ENCODE data around the gene CNBP. TPM values are rescaled to one million over a fixed set of nuclear protein-coding genes. Genes with fewer than 3 reads are reported as not detected.

Gene CNBP
- total RNA-seq, 4 donors from 2014 or later, result 191 to 261 (median 231) TPM

DNA sequence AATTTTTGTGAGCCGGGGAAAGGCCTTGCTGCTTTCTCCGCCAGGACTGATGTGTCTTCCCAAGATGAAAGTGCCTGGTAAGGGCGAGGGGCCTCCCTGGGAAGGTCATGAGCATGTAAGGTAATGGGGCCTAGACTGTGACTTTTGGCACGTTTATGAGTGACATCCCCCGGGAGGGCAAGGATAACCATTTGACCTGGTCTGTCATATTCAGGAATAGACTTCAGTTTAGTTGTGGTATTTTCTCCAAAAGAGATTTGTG, 631 bp upstream of the CNBP start:
- TF ChIP-seq, protein P1, sequence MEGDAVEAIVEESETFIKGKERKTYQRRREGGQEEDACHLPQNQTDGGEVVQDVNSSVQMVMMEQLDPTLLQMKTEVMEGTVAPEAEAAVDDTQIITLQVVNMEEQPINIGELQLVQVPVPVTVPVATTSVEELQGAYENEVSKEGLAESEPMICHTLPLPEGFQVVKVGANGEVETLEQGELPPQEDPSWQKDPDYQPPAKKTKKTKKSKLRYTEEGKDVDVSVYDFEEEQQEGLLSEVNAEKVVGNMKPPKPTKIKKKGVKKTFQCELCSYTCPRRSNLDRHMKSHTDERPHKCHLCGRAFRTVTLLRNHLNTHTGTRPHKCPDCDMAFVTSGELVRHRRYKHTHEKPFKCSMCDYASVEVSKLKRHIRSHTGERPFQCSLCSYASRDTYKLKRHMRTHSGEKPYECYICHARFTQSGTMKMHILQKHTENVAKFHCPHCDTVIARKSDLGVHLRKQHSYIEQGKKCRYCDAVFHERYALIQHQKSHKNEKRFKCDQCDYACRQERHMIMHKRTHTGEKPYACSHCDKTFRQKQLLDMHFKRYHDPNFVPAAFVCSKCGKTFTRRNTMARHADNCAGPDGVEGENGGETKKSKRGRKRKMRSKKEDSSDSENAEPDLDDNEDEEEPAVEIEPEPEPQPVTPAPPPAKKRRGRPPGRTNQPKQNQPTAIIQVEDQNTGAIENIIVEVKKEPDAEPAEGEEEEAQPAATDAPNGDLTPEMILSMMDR (IDR thresholded peaks at IDR 0.05), result no peak
- no peak for TF ChIP-seq POLR2A (IDR thresholded peaks at IDR 0.05)
- Histone ChIP-seq H3K27ac (peak overlapping the region; percentile 97 to 98 (median 98)), H3K4me3 (peak overlapping the region; percentile 71 to 94 (median 84)), H3K9me3 (no peaks in the 10 kb centered on the region), H3K36me3 (no peaks in the 10 kb centered on the region), H3K4me1 (peaks cover 0 to 31% (median 20%) of the 10 kb centered on the region in 4 donors), H3K27me3 (no peaks in the 10 kb centered on the region)
- no peak for DNase-seq

GRCh38 chr3:129182390-129183185, 1.1 kb downstream of the CNBP start:
- TF ChIP-seq POLR2A (IDR thresholded peaks at IDR 0.05), result no peak
- TF ChIP-seq, protein P1 (IDR thresholded peaks at IDR 0.05), result no peak
- no peak for DNase-seq
- no peaks in the 10 kb centered on the region for H3K9me3 ChIP-seq

GRCh38 chr3:129181819-129182218, 1.9 kb downstream of the CNBP start:
- peak overlapping the region; percentile 71 to 94 (median 84) for H3K4me3 ChIP-seq
- peaks cover 4 to 56% (median 28%) of the 10 kb centered on the region in 4 donors for H3K4me1 ChIP-seq
- H3K27me3 ChIP-seq, result no peaks in the 10 kb centered on the region
- H3K9me3 ChIP-seq, result no peaks in the 10 kb centered on the region
- TF ChIP-seq, protein P1 (IDR thresholded peaks at IDR 0.05), result no peak
- no peak for TF ChIP-seq POLR2A (IDR thresholded peaks at IDR 0.05)
- H3K36me3 ChIP-seq, result peaks cover 0 to 16% (median 0%) of the 10 kb centered on the region in 3 donors
- no peak for DNase-seq
- peak overlapping the region; percentile 97 to 98 (median 98) for H3K27ac ChIP-seq

More at GRCh38 chr3:129182390-129183185, 1.1 kb downstream of the CNBP start:
- peaks cover 0 to 12% (median 0%) of the 10 kb centered on the region in 3 donors for H3K36me3 ChIP-seq
- H3K4me3 ChIP-seq, result peak overlapping the region; percentile 71 to 94 (median 84)
- H3K27me3 ChIP-seq, result no peaks in the 10 kb centered on the region
- peaks cover 4 to 49% (median 28%) of the 10 kb centered on the region in 4 donors for H3K4me1 ChIP-seq
- peak overlapping the region; percentile 97 to 98 (median 98) for H3K27ac ChIP-seq

- Histone ChIP-seq H3K27me3 (no peaks in the 10 kb centered on the region), H3K27ac (peak overlapping the region in 3 of 4 donors; percentile 33 to 74 (median 54)), H3K4me3 (peak overlapping the region in 2 of 4 donors; percentile 45 to 71), H3K36me3 (peaks cover 0 to 19% (median 0%) of the 10 kb centered on the region in 3 donors), H3K9me3 (no peaks in the 10 kb centered on the region), H3K4me1 (peaks cover 4 to 66% (median 28%) of the 10 kb centered on the region in 4 donors)
- DNase-seq, result no peak
- no peak for TF ChIP-seq POLR2A (IDR thresholded peaks at IDR 0.05)
- TF ChIP-seq, protein P1 (IDR thresholded peaks at IDR 0.05), result no peak
Measured at GRCh38 chr3:129180461-129180860, 3.2 kb downstream of the CNBP start.

- Histone ChIP-seq H3K27ac (no peak overlapping the region), H3K36me3 (peaks cover 0 to 40% (median 0%) of the 10 kb centered on the region in 3 donors), H3K27me3 (no peaks in the 10 kb centered on the region), H3K4me3 (no peak overlapping the region), H3K4me1 (peaks cover 4 to 81% (median 24%) of the 10 kb centered on the region in 4 donors), H3K9me3 (no peaks in the 10 kb centered on the region)
- no peak for DNase-seq
- TF ChIP-seq, protein P1 (IDR thresholded peaks at IDR 0.05), result no peak
- no peak for TF ChIP-seq POLR2A (IDR thresholded peaks at IDR 0.05)
Measured at GRCh38 chr3:129176051-129176450, 7.6 kb downstream of the CNBP start.

All from Peyer's patch (tissue), 4 donors.